Activated T-helper 2 cell treated with anti-CD3 and anti-CD28 coated beads, Interferon-gamma antibody, Interleukin-2, Interleukin-4, amounts not matched to agents 10 μg/mL and 5 μg/mL and 100 μg/mL, durations not matched to agents 14 hours and 24 hours and 36 hours (primary cell): ENCODE data around the gene PPM1G. TPM values are rescaled to one million over a fixed set of nuclear protein-coding genes. Genes with fewer than 3 reads are reported as not detected.
"Not testable (repeated sequence)": the region's sequence is repeated elsewhere in the genome, so short reads cannot be mapped to it uniquely, and the experiment has no call there.

Experiments used
- DNase-seq: peaks from one replicate; pipeline ENCODE4 v3.0.0; 2021; ENCODE audit warnings: low spot score
- H3K27ac Mint-ChIP-seq: one replicate; pipeline ENCODE4 v1.8.0; 2021; ENCODE audit warnings: mixed read lengths
- H3K27me3 Mint-ChIP-seq: one replicate; pipeline ENCODE4 v1.8.0; 2021; ENCODE audit warnings: low read depth, mixed read lengths
- H3K36me3 Mint-ChIP-seq: one replicate; pipeline ENCODE4 v1.8.0; 2021; ENCODE audit warnings: low read depth, mixed read lengths
- H3K4me1 Mint-ChIP-seq: one replicate; pipeline ENCODE4 v1.8.0; 2021; ENCODE audit warnings: low read depth, mixed read lengths
- H3K4me3 Mint-ChIP-seq: one replicate; pipeline ENCODE4 v1.8.0; 2021; ENCODE audit warnings: low read depth, mild to moderate bottlenecking, moderate library complexity, mixed read lengths
- H3K9me3 Mint-ChIP-seq: one replicate; pipeline ENCODE4 v1.8.0; 2021; ENCODE audit warnings: mixed read lengths
- intact Hi-C: fragments of 100-400 bp; cut with micrococcal nuclease; formaldehyde crosslinking; loops from one replicate; pipeline ENCODE4 v1.15.1; 2023
- total RNA-seq: library from RNA; stranded (reverse); gene quantifications from 2 replicates; pipeline ENCODE4 v1.2.3, GENCODE V29; 2022

Gene PPM1G
- total RNA-seq, 1 donor from 2014 or later = 163 TPM

- Mint-ChIP-seq H3K4me3 (peak within 1 kb of the TSS; percentile 100), H3K9me3 (no peaks in the 10 kb centered on the region), H3K36me3 (peaks cover 32% of the 10 kb centered on the region), H3K4me1 (peaks cover 31% of the 10 kb centered on the region), H3K27ac (peak within 1 kb of the TSS; percentile 98), H3K27me3 (no peaks in the 10 kb centered on the region)
- intact Hi-C loops = loop anchor here (1.0 to 2.0 kb wide), 6 partner anchors 14 to 282 kb away; partner anchors contain the start of genes CAD, EIF2B4, MPV17 and NRBP1
- peak; percentile 90 for DNase-seq
These were observed 52.8 kb downstream of the PPM1G start, which contains the start of gene GTF3C2 for GRCh38 chr2:27356382-27357181. Gene GTF3C2, minus strand, starts transcription at chr2:27356764. Its CDS starts 13,210 bp downstream, at chr2:27343554.

GRCh38 chr2:27356056-27356381 lies 53.4 kb downstream of the PPM1G start:
- H3K36me3 Mint-ChIP-seq = peaks cover 31% of the 10 kb centered on the region
- peak overlapping the region; percentile 98 for H3K27ac Mint-ChIP-seq
- intact Hi-C loops = loop anchor here (1.0 to 2.0 kb wide), 6 partner anchors 14 to 283 kb away; partner anchors contain the start of genes CAD, EIF2B4, MPV17 and NRBP1
- H3K4me3 Mint-ChIP-seq = peak overlapping the region; percentile 100
- no peak for DNase-seq
- no peaks in the 10 kb centered on the region for H3K9me3 Mint-ChIP-seq
- no peaks in the 10 kb centered on the region for H3K27me3 Mint-ChIP-seq
- peaks cover 33% of the 10 kb centered on the region for H3K4me1 Mint-ChIP-seq

DNA sequence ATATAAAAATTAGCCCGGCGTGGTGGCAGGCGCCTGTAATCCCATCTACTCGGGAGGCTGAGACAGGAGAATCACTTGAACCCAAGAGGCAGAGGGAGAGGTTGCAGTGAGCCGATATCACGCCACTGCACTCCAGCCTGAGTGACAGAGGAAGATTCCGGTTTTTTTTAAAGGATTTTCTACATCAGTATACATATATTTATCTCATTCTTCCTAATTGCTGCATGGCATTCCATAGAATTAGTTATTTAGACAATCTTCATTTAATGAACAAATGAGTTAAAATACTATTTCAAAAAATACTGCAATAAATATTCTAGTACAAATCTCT lies 54.8 kb downstream of the PPM1G start:
- peaks cover 30% of the 10 kb centered on the region for H3K36me3 Mint-ChIP-seq
- no peaks in the 10 kb centered on the region for H3K27me3 Mint-ChIP-seq
- no peak for DNase-seq
- intact Hi-C loops = no loop called here
- peaks cover 38% of the 10 kb centered on the region for H3K4me1 Mint-ChIP-seq
- no peaks in the 10 kb centered on the region for H3K9me3 Mint-ChIP-seq
- peak overlapping the region; percentile 13 for H3K27ac Mint-ChIP-seq
- peak overlapping the region; percentile 53 for H3K4me3 Mint-ChIP-seq

DNA sequence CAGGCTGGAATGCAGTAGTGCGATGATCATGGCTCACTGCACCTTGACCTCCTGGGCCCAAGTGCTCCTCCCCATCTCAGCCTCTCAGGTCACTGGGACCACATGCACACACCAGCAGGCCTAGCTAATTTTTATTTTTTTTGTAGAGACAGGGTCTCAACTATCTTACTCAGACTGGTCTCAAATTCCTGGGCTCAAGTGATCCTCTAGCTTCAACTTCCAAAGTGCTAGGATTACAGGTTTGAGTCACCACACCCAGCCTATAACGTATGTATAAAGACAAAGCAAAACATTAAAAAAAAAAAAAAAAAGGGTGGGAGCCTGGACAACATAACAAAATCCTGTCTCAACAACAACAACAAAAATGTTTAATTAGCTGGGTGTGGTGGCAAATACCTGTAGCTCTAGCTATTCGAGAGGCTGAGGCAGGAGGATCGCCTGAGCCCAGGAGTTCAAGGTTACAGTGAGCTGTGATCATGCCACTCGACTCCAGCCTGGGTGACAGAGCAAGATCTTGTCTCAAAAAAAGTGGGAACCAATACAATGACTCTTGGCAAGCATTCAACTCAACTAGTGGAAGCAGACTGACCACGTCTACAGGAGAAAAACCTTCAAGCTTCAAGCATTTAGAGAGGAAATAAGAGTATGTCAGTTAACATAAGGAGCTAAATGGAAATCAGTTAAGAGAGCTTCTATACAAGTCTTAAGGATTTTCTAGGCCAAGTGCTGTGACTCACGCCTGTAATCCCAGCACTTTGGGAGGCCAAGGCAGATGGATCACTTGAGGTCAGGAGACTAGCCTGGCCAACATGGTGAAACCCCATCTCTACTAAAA lies 55.4 kb downstream of the PPM1G start:
- no peaks in the 10 kb centered on the region for H3K27me3 Mint-ChIP-seq
- peak overlapping the region; percentile 53 for H3K4me3 Mint-ChIP-seq
- intact Hi-C loops = no loop called here
- no peaks in the 10 kb centered on the region for H3K9me3 Mint-ChIP-seq
- H3K36me3 Mint-ChIP-seq = peaks cover 33% of the 10 kb centered on the region
- peak overlapping the region; percentile 13 for H3K27ac Mint-ChIP-seq
- peaks cover 38% of the 10 kb centered on the region for H3K4me1 Mint-ChIP-seq
- DNase-seq = no peak

GRCh38 chr2:27353386-27353761 lies 56.0 kb downstream of the PPM1G start:
- peaks cover 29% of the 10 kb centered on the region for H3K36me3 Mint-ChIP-seq
- intact Hi-C loops, H3K9me3 Mint-ChIP-seq, H3K27ac Mint-ChIP-seq, DNase-seq, H3K4me3 Mint-ChIP-seq, H3K27me3 Mint-ChIP-seq: not testable (repeated sequence)
- peaks cover 34% of the 10 kb centered on the region for H3K4me1 Mint-ChIP-seq

GRCh38 chr2:27351802-27352598 lies 57.4 kb downstream of the PPM1G start:
- Mint-ChIP-seq H3K27me3 (no peaks in the 10 kb centered on the region), H3K9me3 (no peaks in the 10 kb centered on the region), H3K4me1 (peaks cover 29% of the 10 kb centered on the region), H3K27ac (peak overlapping the region; percentile 9), H3K36me3 (peaks cover 29% of the 10 kb centered on the region), H3K4me3 (no peak overlapping the region)
- intact Hi-C loops = loop anchor here (1.0 kb wide), 2 partner anchors 18 to 286 kb away; partner anchors contain the start of genes EIF2B4 and SNX17
- no peak for DNase-seq

- peaks cover 25% of the 10 kb centered on the region for H3K4me1 Mint-ChIP-seq
These were observed 59.2 kb downstream of the PPM1G start for GRCh38 chr2:27350106-27350693.

GRCh38 chr2:27347641-27348040 lies 61.8 kb downstream of the PPM1G start:
- Mint-ChIP-seq H3K4me1 (peaks cover 17% of the 10 kb centered on the region), H3K36me3 (peaks cover 37% of the 10 kb centered on the region), H3K9me3 (no peaks in the 10 kb centered on the region), H3K4me3 (no peak overlapping the region), H3K27ac (no peak overlapping the region), H3K27me3 (no peaks in the 10 kb centered on the region)
- intact Hi-C loops = no loop called here
- DNase-seq = no peak

More at GRCh38 chr2:27350106-27350693, 59.2 kb downstream of the PPM1G start:
- H3K4me3 Mint-ChIP-seq = no peak overlapping the region
- H3K9me3 Mint-ChIP-seq = no peaks in the 10 kb centered on the region
- intact Hi-C loops = no loop called here
- H3K27ac Mint-ChIP-seq = no peak overlapping the region
- DNase-seq = no peak
- H3K36me3 Mint-ChIP-seq = peaks cover 27% of the 10 kb centered on the region
- H3K27me3 Mint-ChIP-seq = no peaks in the 10 kb centered on the region

- Mint-ChIP-seq H3K36me3 (peaks cover 57% of the 10 kb centered on the region), H3K4me1 (no peaks in the 10 kb centered on the region), H3K27ac (no peak overlapping the region), H3K4me3 (no peak overlapping the region), H3K27me3 (no peaks in the 10 kb centered on the region), H3K9me3 (no peaks in the 10 kb centered on the region)
- DNase-seq = no peak
- intact Hi-C loops = no loop called here
These were observed 73.2 kb downstream of the PPM1G start for GRCh38 chr2:27336173-27336572.

GRCh38 chr2:27335311-27335710 lies 74.1 kb downstream of the PPM1G start:
- H3K36me3 Mint-ChIP-seq = peaks cover 56% of the 10 kb centered on the region
- H3K4me3 Mint-ChIP-seq = no peak overlapping the region
- no peaks in the 10 kb centered on the region for H3K9me3 Mint-ChIP-seq
- intact Hi-C loops = no loop called here
- DNase-seq = no peak
- H3K27me3 Mint-ChIP-seq = no peaks in the 10 kb centered on the region
- no peak overlapping the region for H3K27ac Mint-ChIP-seq
- no peaks in the 10 kb centered on the region for H3K4me1 Mint-ChIP-seq
